H1 (cell line): ENCODE measurements around the gene IL36G. TPM values are rescaled to one million over a fixed set of nuclear protein-coding genes. Genes with fewer than 3 reads are reported as not detected.

Source experiments
- BRCA1 ChIP-seq: IDR thresholded peaks from 2 replicates; pipeline ENCODE4 v1.6.1; 2012; ENCODE audit warnings: low read depth, low read length, improper control_type of control experiment
- MAX ChIP-seq: IDR thresholded peaks from 2 replicates; pipeline ENCODE4 v1.6.1; 2012; ENCODE audit warnings: inconsistent platforms
- SRF ChIP-seq: IDR thresholded peaks from 2 replicates; pipeline ENCODE4 v1.6.1; 2011; ENCODE audit warnings: mild to moderate bottlenecking, low read depth, low read length, moderate library complexity
- TAF1 ChIP-seq: IDR thresholded peaks from 2 replicates; pipeline ENCODE4 v1.6.1; 2011; ENCODE audit warnings: mild to moderate bottlenecking, low read depth, low read length
- polyA plus RNA-seq, 7 experiments: library from polyadenylated mRNA; depleted of rRNA in 3 of 7; stranded (reverse) in 5 of 7; unstranded in 2 of 7; fragments of >200 nt in 5 of 7; fragments of 200-250 nt in 2 of 7; gene quantifications; 1 replicate in 5 of 7; 2 replicates in 1 of 7; 4 replicates in 1 of 7; pipeline versions ENCODE4 v1.2.1 to v1.2.3, GENCODE V29; 2011 to 2013; ENCODE audit warnings: missing spikeins in 2 of 7, mixed read lengths in 2 of 7
- total RNA-seq: library from RNA; stranded (reverse); fragmentation: NEBNext Ultra II Directional; extraction: Animal tissue kit (Norgen Biotek cat#: 25700); gene quantifications from 2 replicates; pipeline ENCODE4 v1.2.1, GENCODE V29; 2021

IL36G gene
- total and polyA plus RNA-seq, 2 of the 8 experiments (the other 6 are each of a cell fraction or from before 2014, with no cell fraction given), result 0.39 TPM; not detected in 1

GRCh38 chr2:113028112-113028511 lies 50.3 kb downstream of the IL36G start (continued):
- TF ChIP-seq MAX, result no peak
- no peak for TF ChIP-seq BRCA1
- TF ChIP-seq TAF1, result no peak
- no peak for TF ChIP-seq SRF
